ENCODE results near the gene LILRB1. TPM values are rescaled to one million over a fixed set of nuclear protein-coding genes. Genes with fewer than 3 reads are reported as not detected.

Gene LILRB1
- polyA plus RNA-seq, 1 donor from 2014 or later: not detected

DNA sequence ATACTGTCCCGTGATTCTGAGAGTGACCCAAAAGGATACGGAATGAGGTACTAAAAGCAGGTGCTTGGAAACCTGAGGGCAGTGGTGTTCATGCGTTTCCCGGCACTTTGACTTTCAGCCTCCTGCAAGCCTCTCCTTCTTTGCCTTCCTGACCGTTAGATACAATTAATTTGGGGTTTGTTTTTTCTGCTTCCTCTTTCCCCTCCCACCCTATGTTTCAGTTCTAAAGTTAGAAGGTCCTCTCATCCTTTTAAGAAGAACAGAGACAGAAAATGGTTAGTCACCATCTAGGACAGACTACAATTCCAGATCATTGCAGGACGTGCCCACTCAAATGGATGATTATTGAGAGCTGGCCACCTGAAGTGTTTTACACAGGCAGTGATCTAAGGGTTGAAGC, 30.7 kb downstream of the LILRB1 start:
- Histone ChIP-seq H4K20me1 (ENCODE audit: insufficient read depth) (no peaks in the 10 kb centered on the region), H3K27me3 (ENCODE audit: insufficient read depth, low read depth, low read length) (no peaks in the 10 kb centered on the region), H3F3A (ENCODE audit: insufficient read depth, low read length, poor library complexity, severe bottlenecking) (no peaks in the 10 kb centered on the region), H3K9ac (ENCODE audit: low read length) (no peak overlapping the region), H3K9me3 (ENCODE audit: low read length) (no peaks in the 10 kb centered on the region), H3K27ac (ENCODE audit: low read length) (no peak overlapping the region), H2AFZ (ENCODE audit: low read depth, low read length) (no peak overlapping the region), H3K79me2 (replicated peaks; ENCODE audit: insufficient read depth, low read length) (no peaks in the 10 kb centered on the region), H3K4me2 (ENCODE audit: low read length) (no peak overlapping the region), H3K36me3 (ENCODE audit: insufficient read depth, low read length) (no peaks in the 10 kb centered on the region), H3K9me2 (ENCODE audit: insufficient read depth, low read length) (no peaks in the 10 kb centered on the region), H3K4me3 (ENCODE audit: low read length) (no peak overlapping the region)
- no peak for TF ChIP-seq SMC3 (conservative IDR thresholded peaks at IDR 0.05; ENCODE audit: poor library complexity)
- TF ChIP-seq MXI1 (conservative IDR thresholded peaks at IDR 0.05; ENCODE audit: poor library complexity, severe bottlenecking): no peak
- TF ChIP-seq, protein P1, sequence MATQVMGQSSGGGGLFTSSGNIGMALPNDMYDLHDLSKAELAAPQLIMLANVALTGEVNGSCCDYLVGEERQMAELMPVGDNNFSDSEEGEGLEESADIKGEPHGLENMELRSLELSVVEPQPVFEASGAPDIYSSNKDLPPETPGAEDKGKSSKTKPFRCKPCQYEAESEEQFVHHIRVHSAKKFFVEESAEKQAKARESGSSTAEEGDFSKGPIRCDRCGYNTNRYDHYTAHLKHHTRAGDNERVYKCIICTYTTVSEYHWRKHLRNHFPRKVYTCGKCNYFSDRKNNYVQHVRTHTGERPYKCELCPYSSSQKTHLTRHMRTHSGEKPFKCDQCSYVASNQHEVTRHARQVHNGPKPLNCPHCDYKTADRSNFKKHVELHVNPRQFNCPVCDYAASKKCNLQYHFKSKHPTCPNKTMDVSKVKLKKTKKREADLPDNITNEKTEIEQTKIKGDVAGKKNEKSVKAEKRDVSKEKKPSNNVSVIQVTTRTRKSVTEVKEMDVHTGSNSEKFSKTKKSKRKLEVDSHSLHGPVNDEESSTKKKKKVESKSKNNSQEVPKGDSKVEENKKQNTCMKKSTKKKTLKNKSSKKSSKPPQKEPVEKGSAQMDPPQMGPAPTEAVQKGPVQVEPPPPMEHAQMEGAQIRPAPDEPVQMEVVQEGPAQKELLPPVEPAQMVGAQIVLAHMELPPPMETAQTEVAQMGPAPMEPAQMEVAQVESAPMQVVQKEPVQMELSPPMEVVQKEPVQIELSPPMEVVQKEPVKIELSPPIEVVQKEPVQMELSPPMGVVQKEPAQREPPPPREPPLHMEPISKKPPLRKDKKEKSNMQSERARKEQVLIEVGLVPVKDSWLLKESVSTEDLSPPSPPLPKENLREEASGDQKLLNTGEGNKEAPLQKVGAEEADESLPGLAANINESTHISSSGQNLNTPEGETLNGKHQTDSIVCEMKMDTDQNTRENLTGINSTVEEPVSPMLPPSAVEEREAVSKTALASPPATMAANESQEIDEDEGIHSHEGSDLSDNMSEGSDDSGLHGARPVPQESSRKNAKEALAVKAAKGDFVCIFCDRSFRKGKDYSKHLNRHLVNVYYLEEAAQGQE (IDR thresholded peaks at IDR 0.05; ENCODE audit: borderline replicate concordance): no peak
- no peak for TF ChIP-seq POLR2AphosphoS5 (IDR thresholded peaks at IDR 0.05)

DNA sequence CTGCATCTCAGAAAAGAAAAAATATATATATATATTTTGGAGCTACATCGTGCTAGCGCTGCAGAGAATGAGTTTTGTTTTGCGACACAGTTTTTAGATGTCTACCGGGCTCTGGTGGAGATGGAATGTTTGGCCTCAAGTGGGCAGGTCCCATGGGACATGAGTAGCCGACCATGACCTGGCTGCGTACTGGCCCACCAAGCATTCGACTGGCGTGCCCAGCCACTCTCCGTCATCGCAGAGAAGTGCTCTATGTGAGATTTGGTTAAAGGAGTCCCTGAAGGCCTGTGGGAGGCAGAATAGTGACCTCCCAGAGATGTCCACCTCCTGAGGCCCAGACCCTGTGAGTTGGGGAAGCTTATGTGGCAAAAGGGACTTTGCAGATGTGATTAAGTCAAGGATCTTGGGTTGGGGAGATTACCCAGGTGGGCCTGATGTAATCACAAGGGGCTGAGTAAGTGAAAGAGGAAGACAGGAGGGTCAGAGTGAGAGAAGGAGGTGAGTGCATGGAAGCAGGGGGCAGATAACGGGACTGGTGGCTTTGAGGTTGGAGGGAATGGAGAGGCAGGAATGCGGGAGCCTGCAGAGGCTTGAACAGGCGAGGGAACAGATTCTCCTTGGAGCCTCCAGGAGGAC, 31.7 kb downstream of the LILRB1 start:
- Histone ChIP-seq H4K20me1 (ENCODE audit: insufficient read depth) (no peaks in the 10 kb centered on the region), H3K36me3 (ENCODE audit: insufficient read depth, low read length) (no peaks in the 10 kb centered on the region), H3K27ac (ENCODE audit: low read length) (no peak overlapping the region), H3K9me3 (ENCODE audit: low read length) (no peaks in the 10 kb centered on the region), H3K79me2 (replicated peaks; ENCODE audit: insufficient read depth, low read length) (no peaks in the 10 kb centered on the region), H3K9ac (ENCODE audit: low read length) (no peak overlapping the region), H3F3A (ENCODE audit: insufficient read depth, low read length, poor library complexity, severe bottlenecking) (no peaks in the 10 kb centered on the region), H3K4me3 (ENCODE audit: low read length) (no peak overlapping the region), H2AFZ (ENCODE audit: low read depth, low read length) (no peak overlapping the region), H3K9me2 (ENCODE audit: insufficient read depth, low read length) (no peaks in the 10 kb centered on the region), H3K27me3 (ENCODE audit: insufficient read depth, low read depth, low read length) (no peaks in the 10 kb centered on the region), H3K4me2 (ENCODE audit: low read length) (no peak overlapping the region)
- TF ChIP-seq EZH2 (IDR thresholded peaks at IDR 0.05; ENCODE audit: borderline replicate concordance, insufficient read depth, low read length, poor library complexity, severe bottlenecking) (no peak), MXI1 (conservative IDR thresholded peaks at IDR 0.05; ENCODE audit: poor library complexity, severe bottlenecking) (no peak), SMC3 (conservative IDR thresholded peaks at IDR 0.05; ENCODE audit: poor library complexity) (no peak), POLR2AphosphoS5 (IDR thresholded peaks at IDR 0.05) (no peak), EP300 (conservative IDR thresholded peaks at IDR 0.05; ENCODE audit: poor library complexity, severe bottlenecking) (no peak), RAD21 (conservative IDR thresholded peaks at IDR 0.05) (no peak), TAF1 (IDR thresholded peaks at IDR 0.05; ENCODE audit: low read depth) (no peak)
- TF ChIP-seq, protein P1 (IDR thresholded peaks at IDR 0.05; ENCODE audit: borderline replicate concordance): no peak
- TF ChIP-seq, protein P2, sequence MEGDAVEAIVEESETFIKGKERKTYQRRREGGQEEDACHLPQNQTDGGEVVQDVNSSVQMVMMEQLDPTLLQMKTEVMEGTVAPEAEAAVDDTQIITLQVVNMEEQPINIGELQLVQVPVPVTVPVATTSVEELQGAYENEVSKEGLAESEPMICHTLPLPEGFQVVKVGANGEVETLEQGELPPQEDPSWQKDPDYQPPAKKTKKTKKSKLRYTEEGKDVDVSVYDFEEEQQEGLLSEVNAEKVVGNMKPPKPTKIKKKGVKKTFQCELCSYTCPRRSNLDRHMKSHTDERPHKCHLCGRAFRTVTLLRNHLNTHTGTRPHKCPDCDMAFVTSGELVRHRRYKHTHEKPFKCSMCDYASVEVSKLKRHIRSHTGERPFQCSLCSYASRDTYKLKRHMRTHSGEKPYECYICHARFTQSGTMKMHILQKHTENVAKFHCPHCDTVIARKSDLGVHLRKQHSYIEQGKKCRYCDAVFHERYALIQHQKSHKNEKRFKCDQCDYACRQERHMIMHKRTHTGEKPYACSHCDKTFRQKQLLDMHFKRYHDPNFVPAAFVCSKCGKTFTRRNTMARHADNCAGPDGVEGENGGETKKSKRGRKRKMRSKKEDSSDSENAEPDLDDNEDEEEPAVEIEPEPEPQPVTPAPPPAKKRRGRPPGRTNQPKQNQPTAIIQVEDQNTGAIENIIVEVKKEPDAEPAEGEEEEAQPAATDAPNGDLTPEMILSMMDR (IDR thresholded peaks at IDR 0.05; ENCODE audit: poor library complexity, severe bottlenecking): no peak

Measured in neural cell (in vitro differentiated cells).